Neural cell (in vitro differentiated cells): ENCODE measurements around the gene LGR4. TPM values are rescaled to one million over a fixed set of nuclear protein-coding genes. Genes with fewer than 3 reads are reported as not detected.

ENCODE experiments used
- H2AFZ ChIP-seq: fragments of 200-600, 300-800 bp; sonication (generic), shearing (Covaris generic); 2 replicates; pipeline ENCODE4 v1.6.0; 2014; ENCODE audit warnings: low read depth, mild to moderate bottlenecking, antibody characterized with exemption, low read length, moderate library complexity
- H3F3A ChIP-seq: fragments of 200-600 bp; shearing (Covaris generic); 2 replicates; pipeline ENCODE4 v1.6.1; 2016; ENCODE audit warnings: mild to moderate bottlenecking, moderate library complexity, mixed read lengths, antibody characterized with exemption, low read length; ENCODE audit not compliant: insufficient read depth, poor library complexity, severe bottlenecking
- H3K27ac ChIP-seq: fragments of 200-600, 300-800 bp; sonication (generic), shearing (Covaris generic); 2 replicates; pipeline ENCODE4 v1.5.1; 2014; ENCODE audit warnings: mild to moderate bottlenecking, low read length, moderate library complexity
- H3K27me3 ChIP-seq: fragments of 300-800, 200-600 bp; sonication (generic), shearing (Covaris generic); 2 replicates; pipeline ENCODE4 v1.6.0; 2014; ENCODE audit warnings: mild to moderate bottlenecking, low read depth, low read length, moderate library complexity; ENCODE audit not compliant: insufficient read depth
- H3K36me3 ChIP-seq: fragments of 300-800, 200-600 bp; sonication (generic), shearing (Covaris generic); 2 replicates; pipeline ENCODE4 v1.5.1; 2014; ENCODE audit warnings: mild to moderate bottlenecking, antibody characterized with exemption, low read length, moderate library complexity; ENCODE audit not compliant: insufficient read depth
- H3K4me2 ChIP-seq: fragments of 300-800, 200-600 bp; sonication (generic), shearing (Covaris generic); 2 replicates; pipeline ENCODE4 v1.6.0; 2014; ENCODE audit warnings: mild to moderate bottlenecking, low read length
- H3K4me3 ChIP-seq: fragments of 300-800, 200-600 bp; sonication (generic), shearing (Covaris generic); 2 replicates; pipeline ENCODE4 v1.5.1; 2014; ENCODE audit warnings: mild to moderate bottlenecking, low read length, moderate library complexity
- H3K79me2 ChIP-seq: fragments of 200-600 bp; shearing (Covaris generic); replicated peaks from 2 replicates; pipeline ENCODE4 v1.6.0; 2014; ENCODE audit warnings: mild to moderate bottlenecking, low read length, moderate library complexity; ENCODE audit not compliant: insufficient read depth
- H3K9ac ChIP-seq: fragments of 300-800, 200-600 bp; sonication (generic), shearing (Covaris generic); 2 replicates; pipeline ENCODE4 v1.6.1; 2016; ENCODE audit warnings: mild to moderate bottlenecking, low read length, mixed read lengths
- H3K9me2 ChIP-seq: fragments of 200-600 bp; shearing (Covaris generic); 2 replicates; pipeline ENCODE4 v1.6.1; 2016; ENCODE audit warnings: mild to moderate bottlenecking, low read length, mixed read lengths; ENCODE audit not compliant: insufficient read depth
- H3K9me3 ChIP-seq: fragments of 200-600, 300-800 bp; sonication (generic), shearing (Covaris generic); 2 replicates; pipeline ENCODE4 v1.6.1; 2016; ENCODE audit warnings: mild to moderate bottlenecking, mixed run types, low read length, moderate library complexity, mixed read lengths
- H4K20me1 ChIP-seq: fragments of 200-600 bp; shearing (Covaris generic); 2 replicates; pipeline ENCODE4 v1.6.1; 2016; ENCODE audit warnings: mild to moderate bottlenecking, mixed run types; ENCODE audit not compliant: insufficient read depth
- EP300 ChIP-seq: fragments of 450-650 bp; conservative IDR thresholded peaks from 2 replicates; pipeline ENCODE4 v1.6.1; 2014; ENCODE audit warnings: antibody characterized with exemption, mild to moderate bottlenecking, moderate library complexity; ENCODE audit not compliant: poor library complexity, severe bottlenecking
- EZH2 ChIP-seq: fragments of 200-600, 300-800 bp; shearing (Covaris generic), sonication (generic); IDR thresholded peaks from 2 replicates; pipeline ENCODE4 v1.6.1; 2014; ENCODE audit warnings: antibody characterized with exemption, low read length, borderline replicate concordance, mild to moderate bottlenecking; ENCODE audit not compliant: insufficient read depth, poor library complexity, severe bottlenecking
- MXI1 ChIP-seq: fragments of 450-650 bp; conservative IDR thresholded peaks from 2 replicates; pipeline ENCODE4 v1.6.1; 2014; ENCODE audit warnings: antibody characterized with exemption, mild to moderate bottlenecking; ENCODE audit not compliant: poor library complexity, severe bottlenecking
- POLR2AphosphoS5 ChIP-seq: IDR thresholded peaks from 2 replicates; pipeline ENCODE4 v1.6.1; 2012
- RAD21 ChIP-seq: fragments of 450-650 bp; conservative IDR thresholded peaks from 2 replicates; pipeline ENCODE4 v1.6.1; 2014; ENCODE audit warnings: antibody characterized with exemption, mild to moderate bottlenecking, moderate library complexity
- REST ChIP-seq: IDR thresholded peaks from 2 replicates; pipeline ENCODE4 v1.6.1; 2012; ENCODE audit warnings: borderline replicate concordance
- SMC3 ChIP-seq: fragments of 450-650 bp; conservative IDR thresholded peaks from 2 replicates; pipeline ENCODE4 v1.6.1; 2014; ENCODE audit warnings: antibody characterized with exemption, mild to moderate bottlenecking, moderate library complexity; ENCODE audit not compliant: poor library complexity
- TAF1 ChIP-seq: IDR thresholded peaks from 2 replicates; pipeline ENCODE4 v1.6.1; 2012; ENCODE audit warnings: low read depth
- polyA plus RNA-seq: library from polyadenylated mRNA; depleted of rRNA; stranded (reverse); fragments of >200 nt; gene quantifications from 2 replicates; pipeline ENCODE4 v1.2.3, GENCODE V29; 2014
- TF ChIP-seq, protein P1 (sequence below): fragments of 450-650 bp; IDR thresholded peaks from 2 replicates; pipeline ENCODE4 v1.5.1; 2014; ENCODE audit warnings: antibody characterized with exemption, mild to moderate bottlenecking, moderate library complexity; ENCODE audit not compliant: poor library complexity, severe bottlenecking

Gene LGR4
- polyA plus RNA-seq, 1 donor from 2014 or later = 11.2 TPM

- Histone ChIP-seq H3K79me2 (peaks cover 11% of the 10 kb centered on the region), H3K4me3 (no peak overlapping the region), H3K27ac (no peak overlapping the region), H3F3A (peaks cover 2% of the 10 kb centered on the region), H3K36me3 (no peaks in the 10 kb centered on the region), H3K4me2 (no peak overlapping the region), H4K20me1 (no peaks in the 10 kb centered on the region), H3K9ac (no peak overlapping the region), H2AFZ (no peak overlapping the region), H3K9me2 (no peaks in the 10 kb centered on the region), H3K9me3 (no peaks in the 10 kb centered on the region), H3K27me3 (no peaks in the 10 kb centered on the region)
- TF ChIP-seq SMC3 (no peak), RAD21 (no peak), TAF1 (no peak), MXI1 (no peak), EP300 (no peak), EZH2 (no peak), REST (no peak), POLR2AphosphoS5 (no peak)
- TF ChIP-seq, protein P1, sequence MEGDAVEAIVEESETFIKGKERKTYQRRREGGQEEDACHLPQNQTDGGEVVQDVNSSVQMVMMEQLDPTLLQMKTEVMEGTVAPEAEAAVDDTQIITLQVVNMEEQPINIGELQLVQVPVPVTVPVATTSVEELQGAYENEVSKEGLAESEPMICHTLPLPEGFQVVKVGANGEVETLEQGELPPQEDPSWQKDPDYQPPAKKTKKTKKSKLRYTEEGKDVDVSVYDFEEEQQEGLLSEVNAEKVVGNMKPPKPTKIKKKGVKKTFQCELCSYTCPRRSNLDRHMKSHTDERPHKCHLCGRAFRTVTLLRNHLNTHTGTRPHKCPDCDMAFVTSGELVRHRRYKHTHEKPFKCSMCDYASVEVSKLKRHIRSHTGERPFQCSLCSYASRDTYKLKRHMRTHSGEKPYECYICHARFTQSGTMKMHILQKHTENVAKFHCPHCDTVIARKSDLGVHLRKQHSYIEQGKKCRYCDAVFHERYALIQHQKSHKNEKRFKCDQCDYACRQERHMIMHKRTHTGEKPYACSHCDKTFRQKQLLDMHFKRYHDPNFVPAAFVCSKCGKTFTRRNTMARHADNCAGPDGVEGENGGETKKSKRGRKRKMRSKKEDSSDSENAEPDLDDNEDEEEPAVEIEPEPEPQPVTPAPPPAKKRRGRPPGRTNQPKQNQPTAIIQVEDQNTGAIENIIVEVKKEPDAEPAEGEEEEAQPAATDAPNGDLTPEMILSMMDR = no peak
Observed at GRCh38 chr11:27509908-27510307, 37.3 kb upstream of the LGR4 start.

- Histone ChIP-seq H3K9ac (peak overlapping the region; percentile 97), H3K79me2 (peaks cover 32% of the 10 kb centered on the region), H2AFZ (peak overlapping the region; percentile 99), H3F3A (peaks cover 2% of the 10 kb centered on the region), H3K4me2 (peak overlapping the region; percentile 74), H3K9me3 (no peaks in the 10 kb centered on the region), H3K36me3 (no peaks in the 10 kb centered on the region), H4K20me1 (no peaks in the 10 kb centered on the region), H3K27ac (no peak overlapping the region), H3K9me2 (no peaks in the 10 kb centered on the region), H3K4me3 (peak overlapping the region; percentile 77), H3K27me3 (no peaks in the 10 kb centered on the region)
- TF ChIP-seq, protein P1 = no peak
- TF ChIP-seq POLR2AphosphoS5 (no peak), REST (no peak), SMC3 (no peak), MXI1 (no peak), EZH2 (no peak), TAF1 (no peak)
Observed at GRCh38 chr11:27507557-27508322, 35.1 kb upstream of the LGR4 start.
